PFSK-1 (cell line): ENCODE results near the gene C5orf58.

Experiments
- FOXP2 ChIP-seq: optimal IDR thresholded peaks from 2 replicates; pipeline ENCODE3; 2011; ENCODE audit warnings: borderline replicate concordance, control low read depth, inconsistent platforms; ENCODE audit not compliant: insufficient read depth; ENCODE audit errors: extremely low read length, extremely low read depth
- POLR2AphosphoS5 ChIP-seq: IDR thresholded peaks from 2 replicates; pipeline ENCODE4 v1.6.1; 2012; ENCODE audit warnings: low read depth, mild to moderate bottlenecking, control low read depth, low read length, moderate library complexity
- REST ChIP-seq, 2 experiments: IDR thresholded peaks; 2 replicates each; pipeline versions ENCODE4 v1.6.1 to v1.8.0; 2011 to 2012; ENCODE audit warnings: low read depth in 2 of 2, low read length in 2 of 2, control low read depth in 1 of 2, inconsistent platforms in 1 of 2, mild to moderate bottlenecking in 1 of 2, moderate library complexity in 1 of 2; ENCODE audit not compliant: insufficient read depth in 1 of 2
- SIN3A ChIP-seq: IDR thresholded peaks from 2 replicates; pipeline ENCODE4 v1.6.1; 2012; ENCODE audit warnings: mild to moderate bottlenecking, low read length, moderate library complexity, borderline replicate concordance; ENCODE audit not compliant: insufficient read depth
- TAF1 ChIP-seq: IDR thresholded peaks from 2 replicates; pipeline ENCODE4 v1.6.1; 2012; ENCODE audit warnings: low read length, control low read depth, borderline replicate concordance; ENCODE audit not compliant: insufficient read depth

GRCh38 chr5:170294556-170294955 lies 61.8 kb downstream of the C5orf58 start:
- TF ChIP-seq TAF1 = no peak
- no peak for TF ChIP-seq REST (IDR thresholded peaks at IDR 0.05; ENCODE audit: insufficient read depth in 1 of 2, low read depth in 2 of 2, low read length in 2 of 2)
- no peak for TF ChIP-seq POLR2AphosphoS5
- no peak for TF ChIP-seq SIN3A
- no peak for TF ChIP-seq FOXP2
